ENCODE results near the gene SYT9. TPM values are rescaled to one million over a fixed set of nuclear protein-coding genes. Genes with fewer than 3 reads are reported as not detected.

The SYT9 gene
- total and polyA plus RNA-seq, 2 of the 4 experiments (the other 2 are of a cell fraction) = not detected

DNA sequence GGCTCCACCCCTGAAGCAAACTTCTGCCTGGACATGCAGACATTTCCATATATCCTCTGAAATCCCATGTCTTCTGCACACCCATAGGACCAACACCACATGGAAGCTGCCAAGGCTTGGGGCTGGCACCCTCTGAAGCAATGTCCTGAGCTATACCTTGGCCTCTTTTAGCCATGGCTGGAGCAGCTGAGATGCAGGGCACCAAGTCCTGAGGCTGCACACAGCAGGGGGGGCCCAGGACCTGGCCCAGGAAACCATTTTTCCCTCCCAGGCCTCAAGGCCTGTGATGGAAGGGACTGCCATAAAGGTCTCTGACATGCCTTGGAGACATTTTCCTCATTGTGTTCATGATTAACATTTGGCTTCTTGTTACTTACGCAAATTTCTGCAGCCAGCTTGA, 34.5 kb downstream of the SYT9 start:
- ChIA-PET POLR2A (ENCODE audit: unreplicated experiment) (no interaction called here), CTCF (no interaction called here)
- no peak overlapping the region for H3K4me2 ChIP-seq (ENCODE audit: low read depth, low read length)
- no peak overlapping the region for H4K8ac ChIP-seq (ENCODE audit: low read depth in 2 of 2, low read length in 2 of 2)
- H4K5ac ChIP-seq (ENCODE audit: low read depth, low read length) = no peak overlapping the region
- in situ Hi-C loops (cut with MboI; ENCODE audit: low sequenced_read_pairs) = no loop called here
- H3K4me1 ChIP-seq (ENCODE audit: control insufficient read depth, insufficient read depth, low read length) = no peaks in the 10 kb centered on the region
- H2AK9ac ChIP-seq (replicated peaks; ENCODE audit: low read depth, low read length, poor library complexity) = no peak overlapping the region
- ATAC-seq (ENCODE audit: low read depth) (no peak), DNase-seq (no peak)
- dilution Hi-C loops (cut with HindIII; ENCODE audit: low sequenced_read_pairs, unreplicated experiment) = no loop called here
- H3K14ac ChIP-seq (replicated peaks; ENCODE audit: low read depth, low read length) = no peak overlapping the region
- no peak overlapping the region for H2AK5ac ChIP-seq (ENCODE audit: low read depth, low read length)
- no peaks in the 10 kb centered on the region for H3K27me3 ChIP-seq (ENCODE audit: control insufficient read depth, insufficient read depth, low read length)
- 9% methylated on average over 1 of the region's 1 CpG; no CpG with 5 or more reads in 1 of the 2 experiments for WGBS, 2 experiments (ENCODE audit: extremely low coverage in 2 of 2, insufficient read length in 1 of 2)
- H2BK20ac ChIP-seq (ENCODE audit: low read depth, low read length) = no peak overlapping the region
- H2BK5ac ChIP-seq (ENCODE audit: low read depth, low read length, poor library complexity, severe bottlenecking) = no peak overlapping the region
- H3K9me3 ChIP-seq (ENCODE audit: control insufficient read depth, insufficient read depth, low read length) = no peaks in the 10 kb centered on the region
- H3K36me3 ChIP-seq (ENCODE audit: control insufficient read depth, insufficient read depth, low read length) = no peaks in the 10 kb centered on the region
- H3K9me1 ChIP-seq (ENCODE audit: insufficient read depth, low read length) = no peaks in the 10 kb centered on the region
- H3K4me3 ChIP-seq (ENCODE audit: insufficient read depth, low read depth, low read length) = no peak overlapping the region
- H3K23ac ChIP-seq (ENCODE audit: low read depth, low read length) = no peak overlapping the region
- no peak for TF ChIP-seq RCOR1 (IDR thresholded peaks at IDR 0.05; ENCODE audit: insufficient replicate concordance, low read length)
- TF ChIP-seq RFX5 (IDR thresholded peaks at IDR 0.05; ENCODE audit: low read depth, low read length) = no peak
- TF ChIP-seq SMC3 (IDR thresholded peaks at IDR 0.05; ENCODE audit: low read depth, low read length) = no peak
- TF ChIP-seq CHD1 (IDR thresholded peaks at IDR 0.05; ENCODE audit: low read depth, low read length) = no peak
- no peak for TF ChIP-seq BHLHE40 (IDR thresholded peaks at IDR 0.05; ENCODE audit: low read depth, low read length)
- TF ChIP-seq, protein P1, sequence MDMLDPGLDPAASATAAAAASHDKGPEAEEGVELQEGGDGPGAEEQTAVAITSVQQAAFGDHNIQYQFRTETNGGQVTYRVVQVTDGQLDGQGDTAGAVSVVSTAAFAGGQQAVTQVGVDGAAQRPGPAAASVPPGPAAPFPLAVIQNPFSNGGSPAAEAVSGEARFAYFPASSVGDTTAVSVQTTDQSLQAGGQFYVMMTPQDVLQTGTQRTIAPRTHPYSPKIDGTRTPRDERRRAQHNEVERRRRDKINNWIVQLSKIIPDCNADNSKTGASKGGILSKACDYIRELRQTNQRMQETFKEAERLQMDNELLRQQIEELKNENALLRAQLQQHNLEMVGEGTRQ (IDR thresholded peaks at IDR 0.05; ENCODE audit: low read depth, low read length) = no peak
- no peak for TF ChIP-seq CEBPB (IDR thresholded peaks at IDR 0.05; ENCODE audit: low read depth, low read length)
- TF ChIP-seq NFE2L2 (IDR thresholded peaks at IDR 0.05; ENCODE audit: low read depth, low read length) = no peak
- no peak for TF ChIP-seq RAD21 (IDR thresholded peaks at IDR 0.05; ENCODE audit: low read length)
- TF ChIP-seq MXI1 (IDR thresholded peaks at IDR 0.05; ENCODE audit: borderline replicate concordance, low read depth, low read length) = no peak
- no peak for TF ChIP-seq FOS (IDR thresholded peaks at IDR 0.05; ENCODE audit: low read depth, low read length)
- TF ChIP-seq MAFK (IDR thresholded peaks at IDR 0.05; ENCODE audit: low read depth, low read length) = no peak
- TF ChIP-seq, protein P2, sequence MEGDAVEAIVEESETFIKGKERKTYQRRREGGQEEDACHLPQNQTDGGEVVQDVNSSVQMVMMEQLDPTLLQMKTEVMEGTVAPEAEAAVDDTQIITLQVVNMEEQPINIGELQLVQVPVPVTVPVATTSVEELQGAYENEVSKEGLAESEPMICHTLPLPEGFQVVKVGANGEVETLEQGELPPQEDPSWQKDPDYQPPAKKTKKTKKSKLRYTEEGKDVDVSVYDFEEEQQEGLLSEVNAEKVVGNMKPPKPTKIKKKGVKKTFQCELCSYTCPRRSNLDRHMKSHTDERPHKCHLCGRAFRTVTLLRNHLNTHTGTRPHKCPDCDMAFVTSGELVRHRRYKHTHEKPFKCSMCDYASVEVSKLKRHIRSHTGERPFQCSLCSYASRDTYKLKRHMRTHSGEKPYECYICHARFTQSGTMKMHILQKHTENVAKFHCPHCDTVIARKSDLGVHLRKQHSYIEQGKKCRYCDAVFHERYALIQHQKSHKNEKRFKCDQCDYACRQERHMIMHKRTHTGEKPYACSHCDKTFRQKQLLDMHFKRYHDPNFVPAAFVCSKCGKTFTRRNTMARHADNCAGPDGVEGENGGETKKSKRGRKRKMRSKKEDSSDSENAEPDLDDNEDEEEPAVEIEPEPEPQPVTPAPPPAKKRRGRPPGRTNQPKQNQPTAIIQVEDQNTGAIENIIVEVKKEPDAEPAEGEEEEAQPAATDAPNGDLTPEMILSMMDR (conservative IDR thresholded peaks at IDR 0.05; ENCODE audit: low read depth, low read length) = no peak
- TF ChIP-seq MAZ (IDR thresholded peaks at IDR 0.05; ENCODE audit: borderline replicate concordance, low read depth, low read length) = no peak
- TF ChIP-seq POLR2A (IDR thresholded peaks at IDR 0.05; ENCODE audit: low read depth, low read length) = no peak
- H3K4ac ChIP-seq (ENCODE audit: low read depth, low read length) = no peak overlapping the region
- intact Hi-C loops (cut with micrococcal nuclease) = no loop called here
- H3K9ac ChIP-seq (ENCODE audit: low read depth, low read length) = no peak overlapping the region
- no peaks in the 10 kb centered on the region for H4K20me1 ChIP-seq (ENCODE audit: insufficient read depth, low read length)
- no TSS peak for BruUV-seq (replicated peaks)
- H2BK15ac ChIP-seq (ENCODE audit: low read depth, low read length) = no peak overlapping the region
- no peak overlapping the region for H4K91ac ChIP-seq (ENCODE audit: insufficient read depth, low read depth, low read length)
- no peak overlapping the region for H2AFZ ChIP-seq (replicated peaks; ENCODE audit: low read length, poor library complexity)
- no peak overlapping the region for H3K18ac ChIP-seq (ENCODE audit: low read depth, low read length)
- H2BK120ac ChIP-seq (ENCODE audit: low read depth, low read length) = no peak overlapping the region
- no peaks in the 10 kb centered on the region for H3K79me1 ChIP-seq (ENCODE audit: low read depth in 1 of 2, low read length in 2 of 2)
- no peak overlapping the region for H3K56ac ChIP-seq (ENCODE audit: extremely low read depth, insufficient read depth, low read length)
- no peak overlapping the region for H3K27ac ChIP-seq (ENCODE audit: insufficient read depth, low read length)
